GM12891 (cell line): ENCODE results near the gene CLPTM1L.

ENCODE experiments used
- PAX5 ChIP-seq: IDR thresholded peaks from 2 replicates; pipeline ENCODE4 v1.6.1; 2011; ENCODE audit warnings: low read length, moderate library complexity, mild to moderate bottlenecking; ENCODE audit not compliant: insufficient read depth, severe bottlenecking
- POLR2A ChIP-seq: IDR thresholded peaks from 2 replicates; pipeline ENCODE4 v1.6.1; 2011; ENCODE audit warnings: low read depth, low read length, control low read depth
- POLR2AphosphoS5 ChIP-seq: IDR thresholded peaks from 2 replicates; pipeline ENCODE4 v1.6.1; 2011; ENCODE audit warnings: low read depth, low read length, control low read depth
- POU2F2 ChIP-seq: IDR thresholded peaks from 2 replicates; pipeline ENCODE4 v1.6.1; 2011; ENCODE audit warnings: low read depth, mild to moderate bottlenecking, control low read depth, low read length, moderate library complexity
- SPI1 ChIP-seq: IDR thresholded peaks from 2 replicates; pipeline ENCODE4 v1.6.1; 2011; ENCODE audit warnings: low read depth, low read length, control low read depth
- TAF1 ChIP-seq: IDR thresholded peaks from 2 replicates; pipeline ENCODE4 v1.6.1; 2011; ENCODE audit warnings: low read depth, low read length, control low read depth

DNA sequence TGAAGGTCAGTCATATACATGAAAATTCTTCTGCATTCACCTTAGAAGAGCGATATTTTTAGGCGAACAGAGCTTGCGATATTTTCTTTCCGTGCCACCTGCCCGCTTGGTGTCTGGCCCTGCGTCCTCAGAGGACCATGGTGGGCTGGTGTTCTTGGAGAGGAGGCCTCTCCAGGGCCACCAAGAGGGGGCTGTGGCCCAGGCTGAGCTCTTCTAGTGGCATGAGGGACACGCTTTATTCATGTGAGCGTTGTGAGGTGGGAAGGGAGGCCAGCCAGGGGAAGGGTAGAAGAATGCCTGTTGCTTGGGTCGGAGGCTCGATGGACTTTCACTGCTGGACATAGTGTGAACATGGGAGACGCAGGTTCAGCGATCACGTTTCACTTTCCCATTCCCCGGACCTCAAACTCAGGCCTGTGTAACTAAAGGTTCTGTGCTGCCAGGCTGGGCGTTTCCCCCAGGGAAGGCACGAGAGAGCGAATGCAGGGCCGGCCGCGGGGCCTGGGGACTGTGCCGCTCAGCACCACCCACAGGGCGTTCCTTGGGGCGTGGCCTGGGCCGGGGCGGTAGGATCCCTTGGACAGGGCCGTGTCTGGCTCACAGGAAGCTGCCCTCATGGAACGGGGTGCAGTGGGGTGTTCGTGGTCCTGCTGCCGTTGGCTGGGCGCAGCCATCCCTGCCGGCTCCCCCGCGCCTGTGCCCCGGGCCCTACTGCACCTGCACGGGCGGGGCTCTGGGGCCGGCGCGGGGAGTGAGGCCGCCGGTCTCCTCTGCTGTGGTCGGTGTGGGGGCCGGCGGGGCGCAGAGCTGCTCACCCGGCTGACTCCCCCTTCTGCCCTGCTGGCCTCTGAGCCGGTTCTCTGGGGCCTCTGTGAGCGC, 40.7 kb upstream of the CLPTM1L start:
- TF ChIP-seq POLR2AphosphoS5: peak; percentile 33; the same call in 1 of the 2 replicates
- TF ChIP-seq POLR2A: no peak
- TF ChIP-seq TAF1: no peak
- TF ChIP-seq SPI1: no peak
- no peak for TF ChIP-seq POU2F2
- TF ChIP-seq PAX5: no peak
